Natural killer cell (primary cell): ENCODE data around the gene GKAP1. TPM values are rescaled to one million over a fixed set of nuclear protein-coding genes. Genes with fewer than 3 reads are reported as not detected.
A peak's percentile ranks its signal among the peaks of the same experiment; 100 is the strongest.

Experiments used
- ATAC-seq, 3 donors: fragments of 150-1000 bp in 2 of 3; fragments of 200-7000 bp in 1 of 3; cut with Tn5 transposase; 1 replicate in 1 of 3; 2 replicates in 2 of 3; pipeline ENCODE4 v1.10.0; 2021; ENCODE audit warnings: mild to moderate bottlenecking in 2 of 3, moderate library complexity in 2 of 3
- DNase-seq, 2 donors: peaks; one replicate each; pipeline versions ENCODE4 v3.0.0 to v3.0.0-alpha.2; 2013 to 2021; ENCODE audit warnings: mixed read lengths in 1 of 2
- H3K27ac ChIP-seq: one replicate; pipeline ENCODE4 v1.5.1; 2013; ENCODE audit warnings: mild to moderate bottlenecking, low read length
- H3K27me3 ChIP-seq: one replicate; pipeline ENCODE4 v1.6.1; 2013; ENCODE audit warnings: low read length; ENCODE audit not compliant: control insufficient read depth, insufficient read depth
- H3K36me3 ChIP-seq: one replicate; pipeline ENCODE4 v1.6.1; 2013; ENCODE audit warnings: low read length; ENCODE audit not compliant: control insufficient read depth, insufficient read depth
- H3K4me1 ChIP-seq: one replicate; pipeline ENCODE4 v1.6.1; 2013; ENCODE audit warnings: low read length; ENCODE audit not compliant: control insufficient read depth, insufficient read depth
- H3K4me3 ChIP-seq: one replicate; pipeline ENCODE4 v1.5.1; 2013; ENCODE audit warnings: low read length
- H3K9me3 ChIP-seq: one replicate; pipeline ENCODE4 v1.6.1; 2013; ENCODE audit warnings: low read length; ENCODE audit not compliant: control insufficient read depth, insufficient read depth
- H3K27ac Mint-ChIP-seq, 2 donors: one replicate each; pipeline ENCODE4 v1.8.0; 2022; ENCODE audit warnings: mild to moderate bottlenecking in 2 of 2, mixed read lengths in 2 of 2, moderate library complexity in 1 of 2
- H3K27me3 Mint-ChIP-seq, 2 donors: one replicate each; pipeline ENCODE4 v1.8.0; 2022; ENCODE audit warnings: low read depth in 2 of 2, mixed read lengths in 2 of 2
- H3K36me3 Mint-ChIP-seq: one replicate; pipeline ENCODE4 v1.8.0; 2022; ENCODE audit warnings: mixed read lengths
- H3K4me1 Mint-ChIP-seq, 2 donors: one replicate each; pipeline ENCODE4 v1.8.0; 2022; ENCODE audit warnings: mixed read lengths in 2 of 2
- H3K4me3 Mint-ChIP-seq: one replicate; pipeline ENCODE4 v1.8.0; 2022; ENCODE audit warnings: mild to moderate bottlenecking, moderate library complexity, mixed read lengths
- H3K9me3 Mint-ChIP-seq, 2 donors: one replicate each; pipeline ENCODE4 v1.8.0; 2022; ENCODE audit warnings: mixed read lengths in 2 of 2
- WGBS: methylation state at CpG from one replicate; pipeline ENCODE4 v1.1.7; 2013; ENCODE audit warnings: missing lambda C conversion rate; ENCODE audit not compliant: insufficient coverage; 5-methylcytosine and 5-hydroxymethylcytosine counted together
- intact Hi-C: fragments of 100-400 bp; cut with micrococcal nuclease; formaldehyde crosslinking; loops from one replicate; pipeline ENCODE4 v1.14.2; 2022
- total RNA-seq, 4 donors: library from RNA; stranded (reverse); fragments of 120-200 nt in 1 of 4; gene quantifications; one replicate each; pipeline versions ENCODE4 v1.2.3 to v1.2.4, GENCODE V29; 2013 to 2022
- TF ChIP-seq, protein P1 (sequence below): fragments of 200-600 bp; IDR thresholded peaks from one replicate; pipeline ENCODE4 v1.8.0; 2022; ENCODE audit warnings: antibody characterized with exemption

The GKAP1 gene
- total RNA-seq, 3 donors from 2014 or later (not counting 1 experiment from before 2014, with no cell fraction given): 4.0 to 9.4 (median 5.6) TPM

DNA sequence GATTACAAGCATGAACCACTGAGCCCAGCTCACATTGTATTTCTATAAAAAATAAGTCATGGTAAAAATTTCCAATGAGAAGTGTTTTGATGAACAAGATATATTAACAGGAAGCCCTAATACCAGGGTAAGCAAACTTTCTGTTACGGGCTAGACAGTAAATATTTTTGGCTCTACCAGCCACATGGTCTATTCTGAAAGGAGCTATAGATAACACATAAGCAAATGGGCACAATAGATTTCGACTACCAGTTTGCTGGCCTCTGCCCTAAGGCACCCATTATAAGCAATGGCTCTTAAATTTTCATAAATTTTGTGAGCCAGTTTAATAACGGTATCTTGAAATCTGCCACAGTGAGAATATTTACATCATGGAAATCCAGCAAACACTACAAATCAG, 118.0 kb downstream of the GKAP1 start:
- no peak overlapping the region for H3K4me3 Mint-ChIP-seq
- 85% methylated on average over 3 of the region's 3 CpGs for WGBS
- Histone ChIP-seq H3K4me3 (no peak overlapping the region), H3K27ac (no peak overlapping the region), H3K9me3 (no peaks in the 10 kb centered on the region), H3K27me3 (no peaks in the 10 kb centered on the region), H3K4me1 (peaks cover 16% of the 10 kb centered on the region), H3K36me3 (no peaks in the 10 kb centered on the region)
- H3K9me3 Mint-ChIP-seq: no peaks in the 10 kb centered on the region
- no peaks in the 10 kb centered on the region for H3K27me3 Mint-ChIP-seq
- H3K27ac Mint-ChIP-seq: peak overlapping the region; percentile 43 to 64
- no peak for ATAC-seq
- H3K4me1 Mint-ChIP-seq: peaks cover 43 to 48% of the 10 kb centered on the region in 2 donors
- no peak for DNase-seq
- intact Hi-C loops: no loop called here
- H3K36me3 Mint-ChIP-seq: no peaks in the 10 kb centered on the region
- TF ChIP-seq, protein P1, sequence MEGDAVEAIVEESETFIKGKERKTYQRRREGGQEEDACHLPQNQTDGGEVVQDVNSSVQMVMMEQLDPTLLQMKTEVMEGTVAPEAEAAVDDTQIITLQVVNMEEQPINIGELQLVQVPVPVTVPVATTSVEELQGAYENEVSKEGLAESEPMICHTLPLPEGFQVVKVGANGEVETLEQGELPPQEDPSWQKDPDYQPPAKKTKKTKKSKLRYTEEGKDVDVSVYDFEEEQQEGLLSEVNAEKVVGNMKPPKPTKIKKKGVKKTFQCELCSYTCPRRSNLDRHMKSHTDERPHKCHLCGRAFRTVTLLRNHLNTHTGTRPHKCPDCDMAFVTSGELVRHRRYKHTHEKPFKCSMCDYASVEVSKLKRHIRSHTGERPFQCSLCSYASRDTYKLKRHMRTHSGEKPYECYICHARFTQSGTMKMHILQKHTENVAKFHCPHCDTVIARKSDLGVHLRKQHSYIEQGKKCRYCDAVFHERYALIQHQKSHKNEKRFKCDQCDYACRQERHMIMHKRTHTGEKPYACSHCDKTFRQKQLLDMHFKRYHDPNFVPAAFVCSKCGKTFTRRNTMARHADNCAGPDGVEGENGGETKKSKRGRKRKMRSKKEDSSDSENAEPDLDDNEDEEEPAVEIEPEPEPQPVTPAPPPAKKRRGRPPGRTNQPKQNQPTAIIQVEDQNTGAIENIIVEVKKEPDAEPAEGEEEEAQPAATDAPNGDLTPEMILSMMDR: no peak

GRCh38 chr9:83698976-83699585, 118.5 kb downstream of the GKAP1 start:
- H3K4me1 ChIP-seq: peaks cover 13% of the 10 kb centered on the region
- no peak for ATAC-seq
- H3K27me3 Mint-ChIP-seq: no peaks in the 10 kb centered on the region
- intact Hi-C loops: no loop called here
- H3K27ac ChIP-seq: no peak overlapping the region
- no peak overlapping the region for H3K4me3 ChIP-seq
- peak overlapping the region; percentile 7 to 43 for H3K27ac Mint-ChIP-seq
- H3K4me1 Mint-ChIP-seq: peaks cover 48 to 50% of the 10 kb centered on the region in 2 donors
- TF ChIP-seq, protein P1: no peak
- DNase-seq: no peak
- no peaks in the 10 kb centered on the region for H3K9me3 ChIP-seq
- WGBS: 71% methylated on average over 4 of the region's 4 CpGs
- no peak overlapping the region for H3K4me3 Mint-ChIP-seq
- H3K36me3 ChIP-seq: no peaks in the 10 kb centered on the region
- H3K9me3 Mint-ChIP-seq: no peaks in the 10 kb centered on the region
- no peaks in the 10 kb centered on the region for H3K36me3 Mint-ChIP-seq
- H3K27me3 ChIP-seq: no peaks in the 10 kb centered on the region

DNA sequence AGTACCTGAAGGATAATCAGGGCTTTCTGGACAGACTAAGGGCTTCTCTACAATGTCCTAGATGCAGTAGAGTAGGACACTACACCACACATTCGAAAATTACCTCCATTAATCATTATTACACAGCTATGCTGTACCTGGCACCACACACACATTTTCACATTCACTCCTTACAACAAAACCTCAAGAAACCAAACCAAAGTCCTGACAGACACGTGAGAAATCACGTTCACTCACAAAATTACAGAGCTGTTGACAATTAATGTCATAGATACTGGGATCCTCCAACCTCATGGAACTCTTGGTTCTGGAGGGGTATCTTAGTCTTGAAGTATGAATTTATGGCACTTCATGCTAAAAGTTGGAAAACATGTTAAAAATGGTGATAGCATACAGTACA, 126.1 kb downstream of the GKAP1 start:
- no peaks in the 10 kb centered on the region for H3K27me3 Mint-ChIP-seq
- Histone ChIP-seq H3K27me3 (no peaks in the 10 kb centered on the region), H3K27ac (no peak overlapping the region), H3K9me3 (no peaks in the 10 kb centered on the region), H3K36me3 (no peaks in the 10 kb centered on the region), H3K4me1 (peaks cover 11% of the 10 kb centered on the region), H3K4me3 (no peak overlapping the region)
- 76% methylated on average over 3 of the region's 3 CpGs for WGBS
- DNase-seq: no peak
- no peak overlapping the region for H3K4me3 Mint-ChIP-seq
- TF ChIP-seq, protein P1: no peak
- intact Hi-C loops: no loop called here
- no peak for ATAC-seq
- no peaks in the 10 kb centered on the region for H3K36me3 Mint-ChIP-seq
- H3K9me3 Mint-ChIP-seq: no peaks in the 10 kb centered on the region
- peaks cover 70 to 75% of the 10 kb centered on the region in 2 donors for H3K4me1 Mint-ChIP-seq
- H3K27ac Mint-ChIP-seq: peak overlapping the region in 1 of 2 donors; percentile 66

Other genes with a start within 250 kb of the GKAP1 start
- gene IDNK, start 194.6 kb downstream of the GKAP1 start, total RNA-seq: 10 to 100 TPM; 12.5 to 13.5 (median 13.0) TPM
- gene UBQLN1, start 109.8 kb downstream of the GKAP1 start, total RNA-seq: 100 to 1,000 TPM; 137 to 151 (median 141) TPM
- 1 to 10 TPM; 4.0 to 7.7 (median 4.6) TPM for gene KIF27, start 103.7 kb upstream of the GKAP1 start, total RNA-seq
- 100 to 1,000 TPM; 703 to 872 (median 771) TPM for gene HNRNPK, start 162.4 kb upstream of the GKAP1 start, total RNA-seq
- gene RMI1, start 163.0 kb upstream of the GKAP1 start, total RNA-seq: 1 to 10 TPM; 2.8 to 5.4 (median 3.0) TPM